NCI-H446 treated with DMSO at 0.1 percent for 48 hours (cell line): ENCODE measurements around the gene RFX8.

Experiments
- DNase-seq: peaks from one replicate; lab custom pipeline; 2025; lab: John Stamatoyannopoulos, UW

Gene RFX8

DNA sequence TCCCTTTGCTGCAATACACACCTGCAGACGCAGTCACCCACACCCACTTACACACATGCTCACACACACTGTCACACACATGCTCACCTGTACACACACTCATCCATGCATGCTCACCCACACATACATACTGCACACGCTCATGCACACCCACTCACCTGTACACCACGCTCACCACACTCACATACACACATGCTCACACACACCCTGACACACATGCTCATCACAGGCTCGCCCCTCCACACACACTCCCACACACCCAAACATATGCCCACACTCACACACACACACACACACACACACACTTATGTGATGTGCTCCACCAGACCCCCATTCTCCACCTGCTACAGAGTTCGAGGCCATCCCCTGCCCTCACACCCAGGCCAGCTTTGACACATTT is 64.8 kb downstream of the RFX8 start:
- no peak for DNase-seq

GRCh38 chr2:101409699-101410098 is 65.2 kb downstream of the RFX8 start:
- DNase-seq = no peak

- DNase-seq = no peak
These were observed 66.0 kb downstream of the RFX8 start for GRCh38 chr2:101408925-101409324.

GRCh38 chr2:101405351-101405899 is 69.5 kb downstream of the RFX8 start:
- no peak for DNase-seq

GRCh38 chr2:101403745-101404144 is 71.2 kb downstream of the RFX8 start:
- DNase-seq = no peak

- DNase-seq = no peak
These were observed 72.3 kb downstream of the RFX8 start for GRCh38 chr2:101402630-101403029.

GRCh38 chr2:101401906-101402305 is 73.0 kb downstream of the RFX8 start:
- DNase-seq = no peak

- DNase-seq = no peak
These were observed 73.6 kb downstream of the RFX8 start for GRCh38 chr2:101401326-101401665.

- DNase-seq = no peak
These were observed 74.2 kb downstream of the RFX8 start for GRCh38 chr2:101400506-101401325.

- DNase-seq = no peak
These were observed 74.9 kb downstream of the RFX8 start for GRCh38 chr2:101400048-101400447.

DNA sequence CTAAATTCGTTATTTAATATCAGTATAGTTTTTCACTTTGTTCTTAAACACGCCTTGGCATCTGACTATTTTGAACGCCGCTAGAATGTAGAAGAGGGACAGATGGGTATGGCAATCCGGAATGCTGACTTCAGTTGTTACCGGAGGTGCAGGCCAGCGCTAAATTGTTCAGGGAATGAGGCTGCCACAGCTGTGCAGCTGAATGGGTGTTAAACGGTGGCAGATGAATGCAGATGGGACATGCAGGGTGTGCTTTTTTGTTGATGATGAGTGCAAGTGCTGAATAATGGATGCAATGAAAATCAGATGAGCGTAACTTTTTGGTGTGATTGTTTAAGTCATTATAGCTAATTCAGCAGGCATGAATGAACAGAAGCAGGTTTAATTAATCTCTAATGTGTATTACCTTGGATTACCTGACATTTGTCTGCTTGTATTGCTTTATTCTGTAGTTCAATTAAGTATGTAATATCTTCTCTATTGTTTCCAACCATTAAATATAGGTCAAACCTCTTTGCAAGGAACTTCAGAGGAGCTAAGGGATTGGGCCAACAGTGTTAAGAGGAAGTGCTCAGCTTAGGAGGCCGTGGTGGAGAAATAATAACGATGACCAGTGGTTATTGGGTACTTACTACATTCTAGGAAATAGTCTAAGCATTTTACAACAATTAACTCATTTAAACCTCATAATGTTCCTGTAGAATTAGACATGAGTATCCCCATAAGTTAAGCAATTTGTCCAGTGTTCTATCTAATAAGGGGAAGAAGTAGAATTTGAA is 75.7 kb downstream of the RFX8 start:
- DNase-seq = no peak

- DNase-seq = no peak
These were observed 76.6 kb downstream of the RFX8 start for GRCh38 chr2:101398116-101398821.

DNA sequence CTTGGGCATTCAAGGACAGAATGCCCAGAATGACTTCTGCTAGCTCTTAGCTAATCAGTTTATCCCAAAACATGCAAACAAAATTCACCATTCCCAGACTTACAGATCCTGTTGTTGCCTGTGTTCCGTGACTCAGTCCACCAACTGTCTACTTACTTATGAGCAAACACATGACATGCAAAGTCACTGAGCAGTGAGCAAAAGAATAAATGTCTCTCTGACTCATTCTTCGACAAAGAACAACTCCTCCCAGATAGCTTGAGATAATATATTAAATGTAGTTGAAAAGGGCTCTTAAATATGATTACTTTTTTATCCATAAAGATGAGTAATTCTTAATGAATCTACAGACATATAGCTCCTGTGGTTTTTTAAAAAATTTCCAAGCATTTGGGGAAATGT is 78.6 kb downstream of the RFX8 start:
- no peak for DNase-seq

- DNase-seq = no peak
These were observed 79.2 kb downstream of the RFX8 start for GRCh38 chr2:101395545-101396315.

- DNase-seq = no peak
These were observed 86.7 kb downstream of the RFX8 start for GRCh38 chr2:101388232-101388631.

GRCh38 chr2:101387151-101387834 is 87.6 kb downstream of the RFX8 start, which contains the start of gene CREG2:
Gene CREG2, minus strand, starts transcription at chr2:101387503. Its CDS starts 46 bp downstream, at chr2:101387457.
- DNase-seq = no peak

DNA sequence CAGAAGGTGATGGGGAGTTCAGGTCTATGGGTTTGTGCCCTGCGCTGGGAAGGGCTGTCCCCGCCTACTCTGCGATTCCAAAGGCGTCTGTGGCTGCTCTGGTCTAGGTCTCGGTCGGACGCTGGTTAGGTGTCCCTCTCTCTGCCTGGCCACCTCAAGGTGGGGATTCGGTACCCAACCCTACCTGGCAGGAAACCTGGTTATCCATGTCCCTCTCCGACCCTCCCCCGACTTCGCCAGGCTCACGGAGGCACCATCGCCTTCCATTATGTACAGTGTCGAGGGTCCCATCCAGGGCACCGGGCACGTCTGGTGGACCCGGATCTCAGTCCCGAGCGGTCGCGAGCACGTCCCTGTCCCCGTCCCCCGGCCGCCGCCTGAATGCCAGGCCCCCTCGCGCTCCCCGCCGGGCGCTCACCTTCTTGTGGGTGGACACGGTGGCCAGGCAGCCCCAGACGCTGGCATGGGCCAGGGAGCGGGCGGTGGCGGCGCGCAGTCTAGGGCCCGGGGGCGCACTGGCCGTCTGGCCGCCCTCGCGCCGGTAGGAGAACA is 88.2 kb downstream of the RFX8 start:
- no peak for DNase-seq

DNA sequence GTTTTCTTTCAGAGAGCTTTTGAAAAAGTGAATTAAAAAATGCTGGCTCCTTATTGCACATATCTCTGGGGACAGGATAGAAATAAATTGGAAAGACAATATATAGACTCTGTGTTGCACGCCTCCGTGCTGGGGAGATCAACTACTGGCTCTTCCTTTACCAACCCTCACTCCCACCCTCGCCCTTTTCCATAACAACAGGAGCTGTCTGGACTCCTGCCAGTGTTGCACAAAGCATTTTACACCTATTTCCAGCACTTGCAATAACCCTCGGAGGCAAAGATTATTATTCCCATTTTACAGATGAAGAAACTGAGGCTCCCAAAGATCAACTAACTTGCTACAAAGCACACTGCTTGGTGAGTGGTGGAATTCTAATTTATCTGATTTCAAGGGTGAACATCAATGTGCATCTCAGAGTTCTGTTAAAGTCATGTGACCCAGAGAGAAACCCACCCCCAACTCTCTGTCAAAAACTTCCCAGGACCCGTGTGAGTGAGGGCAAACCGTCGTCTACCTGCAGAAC is 91.8 kb downstream of the RFX8 start:
- DNase-seq = no peak

GRCh38 chr2:101382442-101382841 is 92.5 kb downstream of the RFX8 start:
- DNase-seq = no peak

GRCh38 chr2:101380376-101380775 is 94.5 kb downstream of the RFX8 start:
- DNase-seq = no peak
